ENCODE results near the gene BCL2L14. TPM values are rescaled to one million over a fixed set of nuclear protein-coding genes. Genes with fewer than 3 reads are reported as not detected.
A peak's percentile ranks its signal among the peaks of the same experiment; 100 is the strongest.

Gene BCL2L14
- total and polyA plus RNA-seq, 5 experiments from 2014 or later, result 1.0 TPM; not detected in 4

- Mint-ChIP-seq H3K36me3 (no peaks in the 10 kb centered on the region), H3K27me3 (peaks cover 0 to 9% (median 5%) of the 10 kb centered on the region in 5 donors), H3K27ac (peak overlapping the region in 6 of 10 donors; percentile 9 to 96 (median 66)), H3K4me3 (peak overlapping the region; percentile 26 to 82 (median 55)), H3K4me1 (peaks cover 8 to 22% (median 16%) of the 10 kb centered on the region in 4 donors), H3K9me3 (no peaks in the 10 kb centered on the region)
- DNase-seq, result peak in 6 of 10 donors; percentile 5 to 65 (median 14)
- peak; percentile 64 to 75 for ATAC-seq
- POLR2A ChIA-PET, result no interaction called here
Observed at GRCh38 chr12:12072064-12072760, 1.5 kb downstream of the BCL2L14 start.

- H3K9me3 Mint-ChIP-seq, result no peaks in the 10 kb centered on the region
- H3K4me3 Mint-ChIP-seq, result no peak overlapping the region
- H3K4me1 Mint-ChIP-seq, result no peaks in the 10 kb centered on the region
- peak overlapping the region in 1 of 10 donors; percentile 4 for H3K27ac Mint-ChIP-seq
- H3K27me3 Mint-ChIP-seq, result peaks cover 0 to 6% (median 0%) of the 10 kb centered on the region in 5 donors
- DNase-seq, result no peak
- no peak for ATAC-seq
- POLR2A ChIA-PET, result no interaction called here
- no peaks in the 10 kb centered on the region for H3K36me3 Mint-ChIP-seq
Observed at GRCh38 chr12:12079291-12079690, 8.6 kb downstream of the BCL2L14 start.

- DNase-seq, result peak in 1 of 10 donors; percentile 22
- Mint-ChIP-seq H3K4me3 (no peak overlapping the region), H3K9me3 (no peaks in the 10 kb centered on the region), H3K27ac (peak overlapping the region in 4 of 10 donors; percentile 15 to 57 (median 31)), H3K36me3 (no peaks in the 10 kb centered on the region), H3K27me3 (no peaks in the 10 kb centered on the region), H3K4me1 (no peaks in the 10 kb centered on the region)
- POLR2A ChIA-PET, result no interaction called here
- peak in 1 of 2 donors; percentile 55 for ATAC-seq
Observed at GRCh38 chr12:12081836-12082497, 11.2 kb downstream of the BCL2L14 start.

GRCh38 chr12:12083688-12084087 is 12.9 kb downstream of the BCL2L14 start:
- H3K4me1 Mint-ChIP-seq, result no peaks in the 10 kb centered on the region
- POLR2A ChIA-PET, result no interaction called here
- H3K4me3 Mint-ChIP-seq, result no peak overlapping the region
- no peaks in the 10 kb centered on the region for H3K36me3 Mint-ChIP-seq
- no peak for DNase-seq
- H3K27ac Mint-ChIP-seq, result no peak overlapping the region
- H3K9me3 Mint-ChIP-seq, result no peaks in the 10 kb centered on the region
- H3K27me3 Mint-ChIP-seq, result peaks cover 0 to 3% (median 0%) of the 10 kb centered on the region in 5 donors
- no peak for ATAC-seq

- H3K27me3 Mint-ChIP-seq, result peaks cover 0 to 5% (median 3%) of the 10 kb centered on the region in 5 donors
- DNase-seq, result no peak
Observed at GRCh38 chr12:12086362-12086761, 15.6 kb downstream of the BCL2L14 start.

GRCh38 chr12:12086973-12087692 is 16.4 kb downstream of the BCL2L14 start:
- DNase-seq, result no peak
- no peaks in the 10 kb centered on the region for H3K9me3 Mint-ChIP-seq
- H3K27ac Mint-ChIP-seq, result no peak overlapping the region
- H3K36me3 Mint-ChIP-seq, result no peaks in the 10 kb centered on the region
- H3K4me3 Mint-ChIP-seq, result no peak overlapping the region
- no peaks in the 10 kb centered on the region for H3K4me1 Mint-ChIP-seq
- H3K27me3 Mint-ChIP-seq, result peaks cover 0 to 5% (median 3%) of the 10 kb centered on the region in 5 donors
- POLR2A ChIA-PET, result no interaction called here
- no peak for ATAC-seq

More at GRCh38 chr12:12086362-12086761, 15.6 kb downstream of the BCL2L14 start:
- POLR2A ChIA-PET, result no interaction called here
- Mint-ChIP-seq H3K27ac (no peak overlapping the region), H3K4me3 (no peak overlapping the region), H3K4me1 (no peaks in the 10 kb centered on the region), H3K9me3 (no peaks in the 10 kb centered on the region), H3K36me3 (no peaks in the 10 kb centered on the region)
- no peak for ATAC-seq

GRCh38 chr12:12087693-12088034 is 16.9 kb downstream of the BCL2L14 start:
- Mint-ChIP-seq H3K4me1 (no peaks in the 10 kb centered on the region), H3K27ac (no peak overlapping the region), H3K9me3 (no peaks in the 10 kb centered on the region), H3K4me3 (no peak overlapping the region), H3K36me3 (no peaks in the 10 kb centered on the region), H3K27me3 (peaks cover 0 to 5% (median 3%) of the 10 kb centered on the region in 5 donors)
- no peak for DNase-seq
- ATAC-seq, result no peak
- POLR2A ChIA-PET, result no interaction called here

- DNase-seq, result no peak
- POLR2A ChIA-PET, result no interaction called here
- no peaks in the 10 kb centered on the region for H3K4me1 Mint-ChIP-seq
- H3K27ac Mint-ChIP-seq, result no peak overlapping the region
- no peak for ATAC-seq
- H3K36me3 Mint-ChIP-seq, result no peaks in the 10 kb centered on the region
- H3K4me3 Mint-ChIP-seq, result no peak overlapping the region
- H3K27me3 Mint-ChIP-seq, result peaks cover 0 to 7% (median 3%) of the 10 kb centered on the region in 5 donors
- H3K9me3 Mint-ChIP-seq, result no peaks in the 10 kb centered on the region
Observed at GRCh38 chr12:12088147-12088546, 17.4 kb downstream of the BCL2L14 start.

GRCh38 chr12:12088761-12089160 is 18.0 kb downstream of the BCL2L14 start:
- H3K36me3 Mint-ChIP-seq, result no peaks in the 10 kb centered on the region
- peaks cover 0 to 7% (median 3%) of the 10 kb centered on the region in 5 donors for H3K27me3 Mint-ChIP-seq
- no peaks in the 10 kb centered on the region for H3K9me3 Mint-ChIP-seq
- POLR2A ChIA-PET, result no interaction called here
- H3K4me1 Mint-ChIP-seq, result no peaks in the 10 kb centered on the region
- ATAC-seq, result no peak
- H3K4me3 Mint-ChIP-seq, result no peak overlapping the region
- no peak overlapping the region for H3K27ac Mint-ChIP-seq
- DNase-seq, result no peak

GRCh38 chr12:12091071-12091470 is 20.3 kb downstream of the BCL2L14 start:
- H3K36me3 Mint-ChIP-seq, result no peaks in the 10 kb centered on the region
- H3K27ac Mint-ChIP-seq, result no peak overlapping the region
- H3K27me3 Mint-ChIP-seq, result peaks cover 0 to 8% (median 3%) of the 10 kb centered on the region in 5 donors
- H3K4me3 Mint-ChIP-seq, result no peak overlapping the region
- no peaks in the 10 kb centered on the region for H3K9me3 Mint-ChIP-seq
- H3K4me1 Mint-ChIP-seq, result no peaks in the 10 kb centered on the region
- ATAC-seq (no peak), DNase-seq (no peak)
- POLR2A ChIA-PET, result no interaction called here

- no peak overlapping the region for H3K27ac Mint-ChIP-seq
- DNase-seq (no peak), ATAC-seq (no peak)
- POLR2A ChIA-PET, result no interaction called here
- no peaks in the 10 kb centered on the region for H3K9me3 Mint-ChIP-seq
- no peaks in the 10 kb centered on the region for H3K4me1 Mint-ChIP-seq
- no peaks in the 10 kb centered on the region for H3K36me3 Mint-ChIP-seq
- peaks cover 0 to 8% (median 3%) of the 10 kb centered on the region in 5 donors for H3K27me3 Mint-ChIP-seq
- H3K4me3 Mint-ChIP-seq, result no peak overlapping the region
Observed at GRCh38 chr12:12091977-12092663, 21.4 kb downstream of the BCL2L14 start.

GRCh38 chr12:12094481-12094880 is 23.7 kb downstream of the BCL2L14 start:
- POLR2A ChIA-PET, result no interaction called here
- H3K4me1 Mint-ChIP-seq, result no peaks in the 10 kb centered on the region
- peaks cover 0 to 8% (median 2%) of the 10 kb centered on the region in 5 donors for H3K27me3 Mint-ChIP-seq
- no peak overlapping the region for H3K27ac Mint-ChIP-seq
- no peak overlapping the region for H3K4me3 Mint-ChIP-seq
- DNase-seq (no peak), ATAC-seq (no peak)
- H3K36me3 Mint-ChIP-seq, result no peaks in the 10 kb centered on the region
- no peaks in the 10 kb centered on the region for H3K9me3 Mint-ChIP-seq

- no peak overlapping the region for H3K27ac Mint-ChIP-seq
- DNase-seq, result no peak
- no peaks in the 10 kb centered on the region for H3K9me3 Mint-ChIP-seq
- no peaks in the 10 kb centered on the region for H3K36me3 Mint-ChIP-seq
- H3K27me3 Mint-ChIP-seq, result peaks cover 0 to 7% (median under 1%) of the 10 kb centered on the region in 5 donors
- ATAC-seq, result no peak
- no peaks in the 10 kb centered on the region for H3K4me1 Mint-ChIP-seq
- POLR2A ChIA-PET, result no interaction called here
- H3K4me3 Mint-ChIP-seq, result no peak overlapping the region
Observed at GRCh38 chr12:12095021-12095420, 24.3 kb downstream of the BCL2L14 start.

Measured in naive thymus-derived CD8-positive, alpha-beta T cell (primary cell).